Muscle of leg (tissue), 11 donors: ENCODE data around the gene POU3F3. TPM values are rescaled to one million over a fixed set of nuclear protein-coding genes. Genes with fewer than 3 reads are reported as not detected.

Experiments used
- DNase-seq: peaks from one replicate; pipeline ENCODE4 v3.0.0; 2013
- H3K27ac ChIP-seq: one replicate; pipeline ENCODE4 v1.5.1; 2013; ENCODE audit warnings: mild to moderate bottlenecking, low read length, control low read depth
- H3K27me3 ChIP-seq: one replicate; pipeline ENCODE4 v1.6.1; 2013; ENCODE audit warnings: low read length; ENCODE audit not compliant: control insufficient read depth, insufficient read depth
- H3K36me3 ChIP-seq: one replicate; pipeline ENCODE4 v1.6.1; 2013; ENCODE audit warnings: low read length; ENCODE audit not compliant: control insufficient read depth, insufficient read depth
- H3K4me1 ChIP-seq: one replicate; pipeline ENCODE4 v1.6.1; 2013; ENCODE audit warnings: low read length; ENCODE audit not compliant: control insufficient read depth, insufficient read depth
- H3K4me3 ChIP-seq: one replicate; pipeline ENCODE4 v1.5.1; 2013; ENCODE audit warnings: low read length, control low read depth
- H3K9me3 ChIP-seq: replicated peaks from 2 replicates; pipeline ENCODE4 v1.6.1; 2013; ENCODE audit warnings: low read depth, low read length; ENCODE audit not compliant: control insufficient read depth
- WGBS: methylation state at CpG from one replicate; pipeline ENCODE4 v1.1.5; 2013; ENCODE audit warnings: missing lambda C conversion rate; ENCODE audit not compliant: insufficient coverage; 5-methylcytosine and 5-hydroxymethylcytosine counted together
- polyA plus RNA-seq, 8 donors: library from polyadenylated mRNA; unstranded; fragments of 120-200 nt; gene quantifications; one replicate each; pipeline versions ENCODE4 v1.2.1 to v1.2.3, GENCODE V29; 2013; ENCODE audit warnings: inconsistent platforms in 1 of 8, low replicate concordance in 1 of 8; ENCODE audit not compliant: insufficient read length in 8 of 8, insufficient read depth in 1 of 8
- total RNA-seq: library from RNA; stranded (reverse); fragments of 120-200 nt; gene quantifications from one replicate; pipeline ENCODE4 v1.2.4, GENCODE V29; 2013

POU3F3 gene
- total and polyA plus RNA-seq, 9 donors: 0.05 to 0.14 (median 0.13) TPM; not detected in 4

GRCh38 chr2:104890685-104891069 is 36.8 kb downstream of the POU3F3 start:
- H3K36me3 ChIP-seq: no peaks in the 10 kb centered on the region
- no peaks in the 10 kb centered on the region for H3K9me3 ChIP-seq
- H3K27me3 ChIP-seq: peaks cover 2% of the 10 kb centered on the region
- H3K4me1 ChIP-seq: no peaks in the 10 kb centered on the region
- no peak for DNase-seq
- 93% methylated on average over 9 of the region's 10 CpGs for WGBS
- H3K4me3 ChIP-seq: no peak overlapping the region
- H3K27ac ChIP-seq: no peak overlapping the region

- no peak for DNase-seq
- no peaks in the 10 kb centered on the region for H3K9me3 ChIP-seq
- H3K36me3 ChIP-seq: no peaks in the 10 kb centered on the region
- H3K27ac ChIP-seq: no peak overlapping the region
- no peak overlapping the region for H3K4me3 ChIP-seq
- no CpG with 5 or more reads among the region's 2 CpGs for WGBS
- no peaks in the 10 kb centered on the region for H3K4me1 ChIP-seq
- H3K27me3 ChIP-seq: peaks cover 5% of the 10 kb centered on the region
Measured at GRCh38 chr2:104891145-104891544, 37.2 kb downstream of the POU3F3 start.

GRCh38 chr2:104896446-104896845 is 42.5 kb downstream of the POU3F3 start:
- H3K9me3 ChIP-seq: no peaks in the 10 kb centered on the region
- WGBS: 82% methylated on average over 3 of the region's 8 CpGs

GRCh38 chr2:104897515-104898184 is 43.7 kb downstream of the POU3F3 start:
- H3K27me3 ChIP-seq: peaks cover 5% of the 10 kb centered on the region
- no peak for DNase-seq
- WGBS: 60% methylated on average over 1 of the region's 8 CpGs

More at GRCh38 chr2:104896446-104896845, 42.5 kb downstream of the POU3F3 start:
- H3K4me1 ChIP-seq: no peaks in the 10 kb centered on the region
- DNase-seq: no peak
- H3K27ac ChIP-seq: no peak overlapping the region
- peaks cover 5% of the 10 kb centered on the region for H3K27me3 ChIP-seq
- H3K4me3 ChIP-seq: no peak overlapping the region
- no peaks in the 10 kb centered on the region for H3K36me3 ChIP-seq

GRCh38 chr2:104900608-104901007 is 46.7 kb downstream of the POU3F3 start:
- no peak for DNase-seq
- H3K36me3 ChIP-seq: no peaks in the 10 kb centered on the region
- H3K4me1 ChIP-seq: no peaks in the 10 kb centered on the region
- H3K27ac ChIP-seq: no peak overlapping the region
- 69% methylated on average over 4 of the region's 7 CpGs for whole genome bisulfite sequencing
- H3K27me3 ChIP-seq: peaks cover 5% of the 10 kb centered on the region
- H3K9me3 ChIP-seq: no peaks in the 10 kb centered on the region
- H3K4me3 ChIP-seq: no peak overlapping the region

More at GRCh38 chr2:104897515-104898184, 43.7 kb downstream of the POU3F3 start:
- Histone ChIP-seq H3K27ac (no peak overlapping the region), H3K9me3 (no peaks in the 10 kb centered on the region), H3K36me3 (no peaks in the 10 kb centered on the region), H3K4me3 (no peak overlapping the region), H3K4me1 (no peaks in the 10 kb centered on the region)

GRCh38 chr2:104901037-104901881 is 47.3 kb downstream of the POU3F3 start:
- Histone ChIP-seq H3K27ac (no peak overlapping the region), H3K27me3 (peaks cover 2% of the 10 kb centered on the region), H3K36me3 (no peaks in the 10 kb centered on the region), H3K9me3 (no peaks in the 10 kb centered on the region), H3K4me1 (no peaks in the 10 kb centered on the region), H3K4me3 (no peak overlapping the region)
- WGBS: 81% methylated on average over 5 of the region's 14 CpGs
- DNase-seq: no peak

- WGBS: 80% methylated on average over 1 of the region's 6 CpGs
- Histone ChIP-seq H3K4me3 (no peak overlapping the region), H3K27me3 (peaks cover 2% of the 10 kb centered on the region)
Measured at GRCh38 chr2:104902317-104902716, 48.4 kb downstream of the POU3F3 start.

More at GRCh38 chr2:104902317-104902716, 48.4 kb downstream of the POU3F3 start:
- Histone ChIP-seq H3K9me3 (no peaks in the 10 kb centered on the region), H3K4me1 (no peaks in the 10 kb centered on the region), H3K36me3 (no peaks in the 10 kb centered on the region), H3K27ac (no peak overlapping the region)
- DNase-seq: no peak

Other genes with a start within 250 kb of the POU3F3 start
- 31.0 TPM for gene MRPS9, start 184.0 kb downstream of the POU3F3 start, total RNA-seq
- gene MRPS9, start 184.0 kb downstream of the POU3F3 start, polyA plus RNA-seq: 10 to 100 TPM; 22.8 to 31.8 (median 28.7) TPM